ENCODE results near the gene CITED1.

GRCh38 chrX:72347366-72347765 is 41.7 kb upstream of the CITED1 start:
- TF ChIP-seq CTCF (IDR thresholded peaks at IDR 0.05; ENCODE audit: insufficient read depth, low read length, poor library complexity, severe bottlenecking) (no peak), EZH2phosphoT487 (conservative IDR thresholded peaks at IDR 0.05; ENCODE audit: low read length) (no peak)
